GM23338 (cell line): ENCODE results near the gene FER. TPM values are rescaled to one million over a fixed set of nuclear protein-coding genes. Genes with fewer than 3 reads are reported as not detected.

ENCODE experiments used
- ATAC-seq: fragments of 200-7000 bp; cut with Tn5 transposase; 3 replicates; pipeline ENCODE4 v1.9.1; 2020
- DNase-seq: peaks from one replicate; pipeline ENCODE4 v3.0.0-alpha.2; 2015; ENCODE audit warnings: low spot score
- H2AFZ ChIP-seq: fragments of 200-600 bp; sonication (generic); 2 replicates; pipeline ENCODE4 v1.8.0; 2016; ENCODE audit warnings: antibody characterized with exemption, mild to moderate bottlenecking, moderate library complexity
- H3F3A ChIP-seq: fragments of 200-600 bp; sonication (generic); replicated peaks from 2 replicates; pipeline ENCODE4 v1.8.0; 2017; ENCODE audit warnings: antibody characterized with exemption, mixed run types, low read depth
- H3K27ac ChIP-seq: fragments of 200-600 bp; sonication (generic); 2 replicates; pipeline ENCODE4 v1.6.1; 2016; ENCODE audit warnings: low read depth
- H3K27me3 ChIP-seq: fragments of 200-600 bp; sonication (generic); 2 replicates; pipeline ENCODE4 v1.8.0; 2016; ENCODE audit warnings: mild to moderate bottlenecking, mixed run types, moderate library complexity; ENCODE audit not compliant: insufficient read depth
- H3K36me3 ChIP-seq: fragments of 200-600 bp; sonication (generic); 2 replicates; pipeline ENCODE4 v1.8.0; 2016; ENCODE audit warnings: mild to moderate bottlenecking; ENCODE audit not compliant: insufficient read depth
- H3K4me1 ChIP-seq: fragments of 200-600 bp; sonication (generic); 2 replicates; pipeline ENCODE4 v1.8.0; 2016; ENCODE audit warnings: mild to moderate bottlenecking, moderate library complexity; ENCODE audit not compliant: insufficient read depth
- H3K4me2 ChIP-seq: fragments of 200-600 bp; sonication (generic); 2 replicates; pipeline ENCODE4 v1.7.1; 2017; ENCODE audit warnings: mixed run types
- H3K4me3 ChIP-seq: fragments of 200-600 bp; sonication (generic); 2 replicates; pipeline ENCODE4 v1.6.1; 2016; ENCODE audit warnings: mixed run types
- H3K79me2 ChIP-seq: fragments of 200-600 bp; sonication (generic); replicated peaks from 2 replicates; pipeline ENCODE4 v1.8.0; 2017; ENCODE audit warnings: mild to moderate bottlenecking; ENCODE audit not compliant: insufficient read depth
- H3K9me2 ChIP-seq: fragments of 200-600 bp; sonication (generic); 2 replicates; pipeline ENCODE4 v1.8.0; 2017; ENCODE audit not compliant: insufficient read depth
- H4K20me1 ChIP-seq: fragments of 200-600 bp; sonication (generic); replicated peaks from 2 replicates; pipeline ENCODE4 v1.8.0; 2017; ENCODE audit warnings: mild to moderate bottlenecking; ENCODE audit not compliant: insufficient read depth
- H3K27ac Mint-ChIP-seq: 2 replicates; pipeline ENCODE4 v1.8.0; 2020; ENCODE audit warnings: inconsistent platforms, mild to moderate bottlenecking, moderate library complexity, mixed read lengths
- H3K27me3 Mint-ChIP-seq: 3 replicates; pipeline ENCODE4 v1.8.0; 2022; ENCODE audit warnings: low read depth, mild to moderate bottlenecking, moderate library complexity, mixed read lengths, inconsistent platforms; ENCODE audit not compliant: insufficient read depth, poor library complexity
- H3K36me3 Mint-ChIP-seq: 3 replicates; pipeline ENCODE4 v1.8.0; 2021; ENCODE audit warnings: low read depth, mild to moderate bottlenecking, inconsistent platforms, moderate library complexity, mixed read lengths
- H3K4me1 Mint-ChIP-seq: 3 replicates; pipeline ENCODE4 v1.8.0; 2020; ENCODE audit warnings: mild to moderate bottlenecking, inconsistent platforms, mixed read lengths
- H3K4me3 Mint-ChIP-seq: 3 replicates; pipeline ENCODE4 v1.8.0; 2021; ENCODE audit warnings: moderate library complexity, mild to moderate bottlenecking, inconsistent platforms, mixed read lengths
- H3K9me3 Mint-ChIP-seq: 3 replicates; pipeline ENCODE4 v1.8.0; 2020; ENCODE audit warnings: moderate library complexity, mild to moderate bottlenecking, inconsistent platforms, mixed read lengths
- CTCF ChIP-seq, 2 experiments: fragments of 200-600 bp in 1 of 2; sonication (generic) in 1 of 2; conservative IDR thresholded peaks; 2 replicates each; pipeline versions ENCODE4 v1.5.1 to v1.6.1; 2016 to 2017; ENCODE audit warnings: antibody characterized with exemption in 2 of 2, low read depth in 2 of 2, mild to moderate bottlenecking in 2 of 2, moderate library complexity in 1 of 2
- ETS1 ChIP-seq: IDR thresholded peaks from 2 replicates; pipeline ENCODE4 v1.6.1; 2016; ENCODE audit warnings: antibody characterized with exemption
- EZH2 ChIP-seq: fragments of 200-600 bp; sonication (generic); IDR thresholded peaks from one replicate; pipeline ENCODE4 v1.8.0; 2017; ENCODE audit warnings: antibody characterized with exemption, mild to moderate bottlenecking, low read depth; ENCODE audit not compliant: unreplicated experiment
- EZH2phosphoT487 ChIP-seq: fragments of 200-600 bp; sonication (generic); IDR thresholded peaks from one replicate; pipeline ENCODE4 v1.8.1; 2018; ENCODE audit warnings: antibody characterized with exemption; ENCODE audit not compliant: unreplicated experiment
- JUNB ChIP-seq: IDR thresholded peaks from one replicate; pipeline ENCODE4 v1.6.1; 2016; ENCODE audit warnings: antibody characterized with exemption; ENCODE audit not compliant: unreplicated experiment
- NANOG ChIP-seq: IDR thresholded peaks from 2 replicates; pipeline ENCODE4 v1.6.1; 2016; ENCODE audit warnings: antibody characterized with exemption, borderline replicate concordance
- REST ChIP-seq: IDR thresholded peaks from one replicate; pipeline ENCODE4 v1.6.1; 2018; ENCODE audit warnings: antibody characterized with exemption; ENCODE audit not compliant: unreplicated experiment
- STAT1 ChIP-seq: IDR thresholded peaks from one replicate; pipeline ENCODE4 v1.6.1; 2016; ENCODE audit warnings: antibody characterized with exemption; ENCODE audit not compliant: unreplicated experiment
- ZNF114 ChIP-seq: fragments of 250-450 bp; sonication (Bioruptor Pico); IDR thresholded peaks from 2 replicates; pipeline ENCODE4 v1.5.0; 2020; ENCODE audit warnings: mild to moderate bottlenecking, moderate library complexity
- polyA plus RNA-seq: library from polyadenylated mRNA; unstranded; fragments of >200 nt; fragmentation: Nextera tagmentation; extraction: Ambion mirVana; gene quantifications from 2 replicates; pipeline ENCODE4 v1.2.1, GENCODE V29; 2016
- total RNA-seq: library from RNA; depleted of rRNA; stranded (reverse); fragments of >200 nt; shearing (Covaris generic); gene quantifications from 2 replicates; pipeline ENCODE4 v1.2.3, GENCODE V29; 2014

The FER gene
- total and polyA plus RNA-seq, 2 experiments from 2014 or later, result 17.4 to 34.8 TPM

GRCh38 chr5:108884736-108885135 lies 137.0 kb downstream of the FER start (continued):
- TF ChIP-seq ETS1 (no peak), REST (no peak), NANOG (no peak), CTCF (conservative IDR thresholded peaks at IDR 0.05; ENCODE audit: low read depth in 2 of 2) (no peak), EZH2 (no peak), EZH2phosphoT487 (no peak)

- Histone ChIP-seq H4K20me1 (no peaks in the 10 kb centered on the region), H2AFZ (no peak overlapping the region), H3K9me2 (no peaks in the 10 kb centered on the region), H3F3A (no peaks in the 10 kb centered on the region), H3K27me3 (no peaks in the 10 kb centered on the region), H3K4me1 (0 out of 2 replicates have a peak, but pooled peaks cover 4% of the 10 kb centered on the region), H3K36me3 (no peaks in the 10 kb centered on the region), H3K79me2 (no peaks in the 10 kb centered on the region), H3K27ac (no peak overlapping the region), H3K4me2 (no peak overlapping the region), H3K4me3 (no peak overlapping the region)
- H3K9me3 Mint-ChIP-seq, result no peaks in the 10 kb centered on the region
- ATAC-seq (no peak), DNase-seq (no peak)
- H3K27ac Mint-ChIP-seq, result no peak overlapping the region
- H3K36me3 Mint-ChIP-seq, result peaks cover 4% of the 10 kb centered on the region
- no peak overlapping the region for H3K4me3 Mint-ChIP-seq
- peaks cover 5% of the 10 kb centered on the region for H3K27me3 Mint-ChIP-seq
- peaks cover 18% of the 10 kb centered on the region; the same call in 2 of the 3 replicates for H3K4me1 Mint-ChIP-seq
- no peak for TF ChIP-seq REST
- TF ChIP-seq NANOG, result no peak
- no peak for TF ChIP-seq STAT1
- TF ChIP-seq ZNF114 (CRISPR knock-in tag), result no peak
- no peak for TF ChIP-seq JUNB
- TF ChIP-seq ETS1, result no peak
- no peak for TF ChIP-seq EZH2phosphoT487
Observed at GRCh38 chr5:108898257-108898656, 150.6 kb downstream of the FER start.
